Middle frontal gyrus (tissue), 1 donor: ENCODE data around the gene GPATCH1.
"Not testable (repeated sequence)": the region's sequence is repeated elsewhere in the genome, so short reads cannot be mapped to it uniquely, and the experiment has no call there.

Experiments
- DNase-seq: peaks from one replicate; pipeline ENCODE4 v3.0.0-alpha.2; 2015; ENCODE audit warnings: low spot score; ENCODE audit errors: extremely low spot score

GPATCH1 gene, protein sequence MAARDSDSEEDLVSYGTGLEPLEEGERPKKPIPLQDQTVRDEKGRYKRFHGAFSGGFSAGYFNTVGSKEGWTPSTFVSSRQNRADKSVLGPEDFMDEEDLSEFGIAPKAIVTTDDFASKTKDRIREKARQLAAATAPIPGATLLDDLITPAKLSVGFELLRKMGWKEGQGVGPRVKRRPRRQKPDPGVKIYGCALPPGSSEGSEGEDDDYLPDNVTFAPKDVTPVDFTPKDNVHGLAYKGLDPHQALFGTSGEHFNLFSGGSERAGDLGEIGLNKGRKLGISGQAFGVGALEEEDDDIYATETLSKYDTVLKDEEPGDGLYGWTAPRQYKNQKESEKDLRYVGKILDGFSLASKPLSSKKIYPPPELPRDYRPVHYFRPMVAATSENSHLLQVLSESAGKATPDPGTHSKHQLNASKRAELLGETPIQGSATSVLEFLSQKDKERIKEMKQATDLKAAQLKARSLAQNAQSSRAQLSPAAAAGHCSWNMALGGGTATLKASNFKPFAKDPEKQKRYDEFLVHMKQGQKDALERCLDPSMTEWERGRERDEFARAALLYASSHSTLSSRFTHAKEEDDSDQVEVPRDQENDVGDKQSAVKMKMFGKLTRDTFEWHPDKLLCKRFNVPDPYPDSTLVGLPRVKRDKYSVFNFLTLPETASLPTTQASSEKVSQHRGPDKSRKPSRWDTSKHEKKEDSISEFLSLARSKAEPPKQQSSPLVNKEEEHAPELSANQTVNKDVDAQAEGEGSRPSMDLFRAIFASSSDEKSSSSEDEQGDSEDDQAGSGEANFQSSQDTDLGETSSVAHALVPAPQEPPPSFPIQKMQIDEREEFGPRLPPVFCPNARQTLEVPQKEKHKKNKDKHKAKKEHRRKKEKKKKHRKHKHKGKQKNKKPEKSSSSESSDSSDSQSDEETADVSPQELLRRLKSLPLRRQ

DNA sequence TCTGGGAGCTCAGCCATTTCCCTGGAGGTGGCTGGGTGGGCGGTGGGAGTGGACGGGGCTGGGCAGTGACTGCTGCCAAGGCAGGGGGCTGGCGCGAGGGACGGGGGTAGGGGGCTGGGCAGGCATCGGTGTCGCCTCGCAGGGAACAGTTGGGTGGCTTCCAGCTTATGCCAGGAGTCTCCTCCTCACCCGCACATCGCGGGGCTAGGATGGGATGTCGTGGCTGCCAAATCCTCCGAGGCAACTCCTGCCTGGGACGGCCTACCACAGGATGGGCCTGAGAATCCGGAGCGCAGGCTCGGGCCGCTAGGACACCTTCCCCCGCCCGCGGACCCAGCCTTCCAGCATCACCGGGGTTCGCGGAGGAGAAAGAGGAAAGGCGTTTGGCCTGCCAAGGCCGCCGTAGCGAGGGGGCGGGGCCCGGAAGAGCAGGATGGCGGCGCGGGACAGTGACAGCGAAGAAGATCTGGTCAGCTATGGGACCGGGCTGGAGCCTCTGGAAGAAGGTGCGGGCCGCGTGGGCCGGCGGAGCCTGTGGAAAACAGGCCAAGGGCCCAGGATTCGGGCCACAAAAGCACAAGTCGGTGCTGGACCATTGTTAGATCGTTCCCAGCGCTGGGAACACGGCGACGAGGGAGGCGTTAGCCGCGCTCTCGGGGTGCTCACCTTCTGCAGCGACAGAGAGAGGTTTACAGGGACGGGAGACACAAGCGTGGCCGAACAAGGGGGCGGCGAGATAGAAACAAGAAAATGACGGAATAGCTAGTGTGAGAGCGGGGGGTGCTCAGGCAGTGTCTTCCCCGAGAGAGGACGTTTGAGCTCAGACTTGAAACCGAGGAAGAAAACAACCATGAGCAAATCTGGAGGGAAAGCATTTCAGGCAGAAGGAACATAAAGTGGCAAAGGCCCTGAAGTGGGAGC lies at the start of gene GPATCH1:
TSS of gene GPATCH1 (plus strand) at position 421 of the 921 bp plus-strand sequence. CDS start at position 434, 13 bp downstream.
- DNase-seq = peak; percentile 85

DNA sequence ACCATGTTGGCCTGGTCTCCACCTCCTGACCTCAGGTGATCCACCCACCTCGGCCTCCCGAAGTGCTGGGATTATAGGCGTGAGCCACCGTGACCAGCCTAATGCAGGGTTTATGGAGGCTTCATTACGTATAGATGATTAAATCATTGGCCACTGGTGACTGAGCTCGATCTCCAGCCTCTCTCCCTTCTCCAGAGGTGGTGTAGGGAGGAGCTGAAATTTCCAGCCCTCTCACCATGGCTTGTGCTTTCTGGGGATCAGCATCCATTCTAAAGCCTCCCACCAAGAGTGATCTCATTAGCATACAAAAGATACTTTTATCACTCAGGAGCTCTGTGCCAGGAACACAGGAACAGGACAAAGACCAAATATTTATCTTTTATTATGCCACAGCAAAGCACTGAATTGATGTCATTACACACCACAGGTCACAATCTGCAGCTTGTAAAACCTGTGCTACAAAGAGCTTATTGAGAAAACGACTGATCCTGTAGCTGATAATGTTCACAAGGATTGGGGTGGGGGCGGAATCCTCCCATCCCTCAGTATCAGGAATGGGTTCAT lies 48.7 kb upstream of the GPATCH1 start:
- no peak for DNase-seq

DNA sequence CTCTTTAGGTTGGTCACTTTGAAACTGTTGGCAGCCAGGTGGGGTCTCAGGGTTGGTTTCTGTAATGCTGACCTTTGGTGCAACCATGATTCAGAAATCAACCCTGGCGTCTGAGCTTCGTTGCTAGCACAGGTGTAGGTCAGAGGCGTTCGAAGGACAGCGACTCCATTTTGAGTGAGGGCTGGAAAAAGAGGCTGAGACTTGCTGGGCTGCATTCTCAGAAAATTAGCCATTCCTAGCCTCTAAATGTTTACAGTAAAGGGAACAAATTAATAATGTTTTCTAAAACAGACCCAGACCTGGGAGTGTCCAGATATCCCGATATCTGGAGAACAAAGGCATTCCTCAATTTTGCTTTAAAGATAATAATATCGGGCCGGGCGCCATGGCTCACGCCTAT lies 45.5 kb upstream of the GPATCH1 start:
- no peak for DNase-seq

DNA sequence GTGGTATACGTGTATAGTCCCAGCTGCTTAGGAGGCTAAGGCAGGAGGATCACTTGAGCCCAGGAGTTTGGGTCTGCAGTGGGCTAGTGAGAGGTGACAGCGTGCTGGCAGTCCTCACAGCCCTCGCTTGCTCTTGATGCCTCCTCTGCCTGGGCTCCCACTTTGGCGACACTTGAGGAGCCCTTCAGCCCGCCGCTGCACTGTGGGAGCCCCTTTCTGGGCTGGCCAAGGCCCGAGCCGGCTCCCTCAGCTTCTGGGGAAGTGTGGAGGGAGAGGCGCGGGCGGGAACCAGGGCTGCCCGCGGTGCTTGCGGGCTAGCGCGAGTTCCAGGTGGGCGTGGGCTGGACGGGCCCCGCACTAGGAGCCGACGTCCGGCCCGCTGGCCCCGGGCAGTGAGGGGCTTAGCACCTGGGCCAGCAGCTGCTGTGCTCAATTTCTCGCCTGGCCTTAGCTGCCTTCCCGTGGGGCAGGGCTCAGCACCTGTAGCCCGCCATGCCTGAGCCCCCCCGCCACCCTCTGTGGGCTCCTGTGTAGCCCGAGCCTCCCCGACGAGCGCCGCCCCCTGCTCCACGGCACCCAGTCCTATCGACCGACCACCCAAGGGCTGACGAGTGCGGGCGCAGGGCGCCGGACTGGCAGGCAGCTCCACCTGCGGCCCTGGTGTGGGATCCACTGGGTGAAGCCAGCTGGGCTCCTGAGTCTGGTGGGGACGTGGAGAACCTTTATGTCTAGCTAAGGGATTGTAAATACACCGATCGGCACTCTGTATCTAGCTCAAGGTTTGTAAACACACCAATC lies 44.4 kb upstream of the GPATCH1 start:
- DNase-seq = not testable (repeated sequence)

DNA sequence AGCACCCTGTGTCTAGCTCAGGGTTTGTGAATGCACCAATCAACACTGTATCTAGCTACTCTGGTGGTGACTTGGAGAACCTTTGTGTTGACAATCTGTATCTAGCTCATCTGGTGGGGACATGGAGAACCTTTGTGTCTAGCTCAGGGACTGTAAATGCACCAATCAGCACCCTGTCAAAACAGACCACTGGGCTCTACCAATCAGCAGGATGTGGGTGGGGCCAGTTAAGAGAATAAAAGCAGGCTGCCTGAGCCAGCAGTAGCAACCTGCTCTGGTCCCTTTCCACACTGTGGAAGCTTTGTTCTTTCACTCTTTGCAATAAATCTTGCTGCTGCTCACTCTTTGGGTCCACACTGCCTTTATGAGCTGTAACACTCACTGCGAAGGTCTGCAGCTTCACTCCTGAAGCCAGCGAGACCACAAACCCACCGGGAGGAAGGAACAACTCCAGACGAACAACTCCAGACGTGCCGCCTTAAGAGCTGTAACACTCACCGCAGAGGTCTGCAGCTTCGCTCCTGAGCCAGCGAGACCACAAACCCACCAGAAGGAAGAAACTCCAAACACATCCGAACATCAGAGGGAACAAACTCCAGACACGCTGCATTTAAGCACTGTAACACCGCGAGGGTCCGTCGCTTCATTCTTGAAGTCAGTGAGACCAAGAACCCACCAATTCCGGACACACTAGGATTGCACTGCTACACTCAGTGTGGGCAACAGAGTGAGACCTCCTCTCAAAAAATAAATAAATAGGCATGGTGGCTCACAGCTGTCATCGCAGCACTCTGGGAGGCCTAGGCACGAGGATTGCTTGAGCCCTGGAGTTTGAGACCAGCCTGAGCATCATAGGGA lies 43.6 kb upstream of the GPATCH1 start:
- not testable (repeated sequence) for DNase-seq

DNA sequence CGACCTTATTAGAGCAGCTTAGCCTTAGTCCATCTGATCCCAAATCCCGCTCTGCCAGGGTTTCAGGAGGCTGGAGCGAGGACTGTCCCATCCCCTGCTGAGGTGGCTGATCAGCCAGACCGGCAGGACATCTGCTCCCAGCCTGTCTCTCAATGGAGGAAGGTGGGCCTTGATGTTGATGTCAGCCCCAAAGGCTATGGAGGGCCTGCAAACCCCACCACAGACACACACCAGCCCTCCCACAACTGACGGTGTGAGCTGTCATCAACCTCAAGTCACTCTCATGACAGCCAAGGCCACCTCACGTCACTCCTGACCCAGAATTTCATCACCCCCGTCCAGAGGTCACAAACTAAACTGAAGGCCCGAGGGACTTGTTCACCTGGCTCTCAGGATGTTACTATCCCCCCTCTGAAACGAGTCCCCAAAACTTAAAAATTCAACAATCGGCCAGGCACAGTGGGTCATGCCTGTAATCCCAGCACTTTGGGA lies 41.8 kb upstream of the GPATCH1 start:
- DNase-seq = no peak

DNA sequence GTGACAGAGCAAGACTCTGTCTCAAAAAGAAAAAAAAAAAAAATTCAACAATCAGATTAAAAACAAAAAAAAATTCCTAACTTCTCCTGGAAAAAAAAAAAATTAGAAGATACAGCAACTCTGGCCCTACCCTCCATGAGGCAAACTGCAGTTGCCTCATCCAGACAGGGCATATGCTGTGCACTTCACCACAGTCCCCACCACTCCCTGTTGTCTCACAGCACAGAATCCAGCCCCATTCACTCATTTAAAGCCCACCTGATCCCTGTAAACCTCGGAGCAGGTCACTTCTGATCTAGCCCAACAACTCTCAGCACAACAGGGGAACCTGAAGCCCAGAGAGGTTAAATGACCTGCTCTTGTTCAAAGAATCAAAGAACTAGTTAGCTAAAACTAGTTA lies 41.2 kb upstream of the GPATCH1 start:
- DNase-seq = no peak

DNA sequence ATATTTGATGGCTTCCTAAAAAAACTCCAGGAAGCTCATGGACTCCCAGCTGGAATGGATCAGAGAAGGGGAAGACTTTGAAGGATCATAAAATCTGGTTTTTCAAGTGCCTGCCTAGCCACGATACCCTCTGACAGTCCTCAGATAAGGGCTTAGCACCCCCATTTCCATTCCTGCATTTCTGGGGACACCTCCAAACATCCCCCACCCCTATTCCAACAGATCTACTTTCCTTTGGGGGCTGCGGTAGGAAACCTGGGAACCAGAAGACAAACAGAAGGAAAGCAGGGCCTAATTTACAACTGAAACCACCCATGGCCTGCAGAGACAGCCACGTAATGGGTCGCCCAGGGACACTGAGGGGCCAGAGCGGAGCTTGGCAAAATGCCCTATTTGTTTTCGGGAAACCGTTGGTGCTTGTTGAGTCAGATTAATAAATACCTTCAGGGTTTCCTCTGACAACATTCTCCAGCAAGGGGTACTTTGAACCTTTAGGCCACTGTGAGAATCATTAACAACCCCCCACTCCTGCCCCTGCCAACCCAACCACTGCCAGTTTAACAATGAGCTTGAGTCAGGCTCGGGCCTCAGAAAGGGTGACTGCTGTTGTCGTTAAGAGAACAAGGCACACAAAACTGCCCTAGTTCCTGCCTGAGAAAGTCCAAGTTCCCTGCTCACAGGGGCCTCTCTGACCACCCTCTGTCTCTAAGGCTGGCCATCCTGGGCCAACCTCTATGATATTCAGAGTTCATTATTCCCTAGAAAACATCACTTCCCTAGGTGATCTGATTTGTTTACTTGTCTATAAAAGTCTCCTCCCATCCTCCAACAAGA lies 39.8 kb upstream of the GPATCH1 start:
- DNase-seq = no peak

DNA sequence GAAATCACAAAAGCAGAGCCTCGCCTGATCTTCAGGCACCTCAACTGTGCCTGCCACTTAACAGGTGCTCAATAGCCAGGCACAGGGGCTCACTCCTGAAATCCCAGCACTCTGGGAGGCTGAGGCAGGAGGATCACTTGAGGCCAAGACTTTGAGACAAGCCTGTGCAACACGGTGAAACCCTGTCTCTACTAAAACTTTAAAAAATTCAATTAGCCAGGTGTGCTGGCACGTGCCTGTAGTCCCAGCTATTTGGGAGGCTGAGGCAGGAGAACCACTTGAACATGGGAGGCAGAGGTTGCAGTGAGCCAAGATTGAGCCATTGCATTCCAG lies 39.2 kb upstream of the GPATCH1 start:
- DNase-seq = not testable (repeated sequence)

DNA sequence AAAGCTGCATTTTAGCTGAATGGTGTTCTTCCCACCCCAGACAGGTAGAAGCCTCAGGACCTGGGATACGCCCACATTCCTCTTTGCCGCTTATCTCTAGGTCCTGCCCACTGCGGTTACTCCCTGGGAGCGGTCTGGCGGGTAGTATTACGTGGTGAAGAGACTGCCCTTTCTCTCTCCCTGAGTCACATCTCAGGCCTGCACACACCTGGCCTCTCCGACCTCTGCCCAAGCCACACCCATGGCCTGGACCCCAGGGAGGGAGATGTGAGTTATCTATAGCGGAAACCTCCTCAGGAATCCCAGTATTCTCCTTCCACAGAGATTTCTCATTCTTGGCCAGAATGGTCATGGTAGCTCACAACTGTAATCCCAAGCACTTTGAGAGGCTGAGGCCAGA lies 33.6 kb upstream of the GPATCH1 start:
- DNase-seq = no peak

DNA sequence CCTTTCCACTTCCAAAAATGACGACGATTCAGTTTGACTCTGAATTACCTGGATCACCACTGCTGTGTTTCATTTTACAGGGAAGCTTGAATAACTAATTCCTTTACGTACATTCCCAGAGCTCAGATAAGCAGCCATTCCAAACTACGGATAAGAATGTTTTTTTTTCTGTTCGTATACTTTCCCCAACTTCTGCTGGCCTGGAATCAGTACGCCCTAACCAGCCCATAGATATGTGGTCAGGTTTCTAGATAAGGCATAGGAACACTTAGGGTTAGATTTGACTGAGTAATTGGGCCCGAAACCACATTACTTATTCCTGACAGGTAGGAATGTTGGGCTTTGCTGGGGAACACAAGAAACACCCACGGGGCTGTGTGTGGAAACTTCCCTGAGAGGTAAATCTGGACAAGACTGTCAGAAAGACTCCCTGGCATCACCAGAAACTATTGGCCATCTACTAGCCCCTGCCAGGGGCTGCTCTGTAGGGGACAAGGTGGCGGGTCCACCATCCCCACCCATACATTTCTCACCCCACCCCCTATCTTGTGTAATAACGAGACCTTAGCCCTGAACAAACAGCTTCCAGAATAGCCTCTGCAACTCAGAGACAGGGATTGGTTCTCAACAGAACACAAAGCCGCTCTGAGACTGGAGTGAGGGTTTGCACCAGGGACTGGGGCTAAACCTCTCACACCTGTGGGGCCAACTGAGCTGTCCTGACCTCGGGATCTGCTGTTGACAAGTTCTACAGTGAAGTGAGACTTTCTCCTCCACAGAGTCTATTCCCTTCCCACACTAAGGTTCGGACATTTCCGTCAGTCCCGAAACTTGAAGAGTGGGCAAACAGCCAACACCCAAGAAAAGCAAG lies 31.9 kb upstream of the GPATCH1 start:
- DNase-seq = no peak

DNA sequence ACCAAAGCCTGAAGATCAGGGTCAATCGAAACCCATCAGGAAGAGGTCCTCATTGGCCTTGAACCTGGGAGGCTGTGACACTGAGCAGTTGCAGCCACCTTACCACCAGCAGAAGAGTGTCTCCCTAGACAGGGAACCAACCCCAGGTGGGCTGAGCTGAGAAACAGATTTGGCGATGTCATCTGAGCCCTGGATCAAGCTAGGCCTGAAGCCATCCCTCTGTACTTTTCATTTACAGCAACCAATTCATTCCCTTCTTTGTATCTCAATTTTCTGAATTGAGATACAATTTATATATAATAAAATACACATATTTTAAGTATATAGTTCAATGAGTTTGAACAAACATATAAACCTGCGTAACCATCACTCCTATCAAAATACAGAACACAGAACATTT lies 30.9 kb upstream of the GPATCH1 start:
- no peak for DNase-seq

DNA sequence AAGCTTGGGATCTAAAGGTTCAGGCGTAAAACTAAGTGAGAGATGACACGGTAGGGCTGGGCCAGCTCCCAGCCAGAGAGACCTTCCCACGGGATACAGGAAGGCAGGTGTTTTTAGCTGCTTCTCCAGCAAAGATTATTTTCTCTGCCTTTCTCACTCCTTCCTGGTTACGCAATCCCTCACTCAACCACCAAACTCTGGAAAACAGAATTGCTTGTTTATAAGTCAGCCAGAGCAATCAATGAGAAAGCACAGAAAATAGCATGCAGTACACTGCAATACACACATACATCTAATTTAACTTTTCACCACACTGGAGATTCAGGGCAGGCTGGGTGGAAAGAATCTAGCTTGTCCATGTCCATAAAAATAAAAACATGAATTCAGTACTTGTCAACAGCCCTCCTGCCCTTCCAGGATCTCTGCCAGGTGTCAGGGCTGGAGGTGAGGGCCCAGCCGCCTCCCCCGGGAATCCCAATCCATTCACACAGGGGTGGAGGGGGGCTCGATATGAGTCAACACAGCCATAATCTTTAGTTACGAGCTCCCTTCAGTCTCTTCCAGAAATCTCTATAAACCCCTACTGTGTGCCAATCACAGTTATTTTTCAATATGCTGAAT lies 28.5 kb upstream of the GPATCH1 start:
- DNase-seq = no peak

DNA sequence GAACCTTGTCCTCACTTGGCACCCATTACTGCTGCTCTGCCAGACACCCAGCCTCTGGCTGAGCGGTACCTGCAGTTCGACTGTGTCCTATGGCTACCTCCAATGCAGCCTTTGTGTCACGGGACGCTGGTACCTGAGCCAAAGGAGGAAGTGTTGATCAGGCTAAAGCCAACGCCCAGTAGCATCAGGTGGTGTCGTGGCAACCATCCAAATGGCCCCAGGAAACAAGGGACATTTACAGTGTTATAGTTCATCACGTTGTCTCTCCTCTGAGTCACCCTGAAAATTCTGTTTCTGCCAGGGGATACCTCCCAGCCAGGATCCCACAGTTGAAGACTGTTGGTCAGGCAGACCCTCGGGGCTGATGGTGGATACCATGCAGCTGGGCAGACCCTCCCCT lies 26.4 kb upstream of the GPATCH1 start:
- DNase-seq = no peak

DNA sequence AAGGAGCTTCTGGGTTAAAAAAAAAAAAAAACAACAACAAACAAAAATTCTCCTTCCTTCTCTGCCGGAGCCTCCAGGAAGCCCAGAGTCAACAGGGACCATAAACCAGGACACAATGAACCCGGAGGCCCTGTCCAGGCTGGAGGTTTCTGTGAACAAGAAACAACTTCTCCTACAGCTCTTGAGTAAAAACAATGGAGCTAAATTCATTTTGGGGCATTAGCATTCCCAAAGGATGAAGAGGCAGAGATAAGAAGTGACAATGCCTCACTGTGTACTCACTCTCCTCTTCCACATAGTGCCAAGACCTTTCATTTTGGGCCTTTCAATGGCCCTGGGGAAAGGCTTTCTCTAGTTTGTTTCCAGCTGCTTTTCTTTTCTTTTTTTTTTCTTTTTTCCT lies 25.3 kb upstream of the GPATCH1 start:
- no peak for DNase-seq

DNA sequence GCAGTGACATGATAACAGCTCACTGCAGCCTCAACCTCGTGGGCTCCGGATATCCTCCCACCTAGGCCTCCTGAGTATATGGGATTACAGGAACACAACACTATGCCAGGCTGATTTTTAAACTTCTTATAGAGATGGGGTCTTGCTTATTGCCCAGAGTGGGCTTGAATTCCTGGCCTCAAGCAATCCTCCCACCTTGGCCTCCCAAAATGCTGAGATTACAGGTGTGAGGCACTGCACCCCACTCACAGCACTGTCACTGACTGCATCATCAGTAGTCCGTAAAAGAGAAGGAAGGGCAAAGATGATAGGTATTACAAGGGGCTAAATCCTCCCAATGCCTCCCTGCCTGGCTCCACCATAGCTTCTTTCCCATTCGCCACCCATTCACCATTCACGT lies 20.4 kb upstream of the GPATCH1 start:
- no peak for DNase-seq

DNA sequence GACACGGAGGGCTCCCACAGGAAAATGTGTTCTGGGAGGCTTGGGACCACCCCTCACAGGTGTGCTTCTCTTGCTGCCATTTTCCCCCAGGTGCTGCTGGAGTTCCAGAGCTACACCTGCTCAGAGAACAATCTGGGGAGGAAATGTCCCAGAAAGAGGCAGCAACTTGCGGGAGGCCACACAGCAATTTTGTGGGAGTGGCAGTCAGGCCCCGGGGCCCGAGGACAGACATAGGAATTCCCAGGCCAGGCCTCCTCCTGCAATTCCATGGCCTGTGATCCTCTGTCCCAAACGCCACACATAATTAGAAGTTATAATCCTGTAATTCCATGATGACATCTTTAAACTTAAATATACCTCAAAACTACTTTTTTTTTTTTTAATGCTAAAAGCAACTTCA lies 18.1 kb upstream of the GPATCH1 start:
- DNase-seq = no peak
